HEK293 (cell line): ENCODE data around the gene KIF25.
A peak's percentile ranks its signal among the peaks of the same experiment; 100 is the strongest.

Experiments
- CTCF ChIA-PET: fragments of 350-600 bp; formaldehyde crosslinking; extraction: SDS; loops from one replicate; lab custom pipeline; 2021; ENCODE audit warnings: antibody characterized with exemption; lab: Yijun Ruan, JAX
- POLR2A ChIA-PET: fragments of 300-600 bp; formaldehyde crosslinking; extraction: SDS; loops from one replicate; lab custom pipeline; 2020; ENCODE audit warnings: antibody characterized with exemption, inconsistent platforms; lab: Yijun Ruan, JAX
- H3K27ac ChIP-seq: fragments of 200-500 bp; sonication (Bioruptor generic); 2 replicates; pipeline ENCODE4 v1.5.1; 2014; ENCODE audit warnings: low read depth, low read length, control low read depth, inconsistent platforms; ENCODE audit errors: extremely low read depth
- H3K36me3 ChIP-seq, 2 experiments: fragments of 200-500 bp in 1 of 2; sonication (Bioruptor generic) in 1 of 2; 1 replicate in 1 of 2; 2 replicates in 1 of 2; pipeline ENCODE4 v1.5.1; 2014 to 2017; ENCODE audit warnings: inconsistent platforms in 2 of 2, low read length in 2 of 2; ENCODE audit not compliant: control insufficient read depth in 2 of 2, insufficient read depth in 1 of 2
- H3K4me1 ChIP-seq: fragments of 200-500 bp; sonication (Bioruptor generic); 2 replicates; pipeline ENCODE4 v1.5.1; 2014; ENCODE audit warnings: mild to moderate bottlenecking, low read length, inconsistent platforms; ENCODE audit not compliant: control insufficient read depth, insufficient read depth
- H3K4me3 ChIP-seq: 2 replicates; pipeline ENCODE4 v1.5.1; 2011; ENCODE audit warnings: low read depth, mild to moderate bottlenecking, control low read depth, low read length, moderate library complexity
- H3K9me3 ChIP-seq: fragments of 200-500 bp; sonication (Bioruptor generic); 2 replicates; pipeline ENCODE4 v1.5.1; 2014; ENCODE audit warnings: low read depth, low read length, inconsistent platforms; ENCODE audit not compliant: control insufficient read depth, insufficient read depth
- GLIS1 ChIP-seq: fragments of 450-650 bp; formaldehyde crosslinking; IDR thresholded peaks from 2 replicates; pipeline ENCODE4 v1.5.1; 2016; ENCODE audit warnings: missing biosample characterization, missing genetic modification characterization
- GLIS2 ChIP-seq: fragments of 450-650 bp; formaldehyde crosslinking; IDR thresholded peaks from 2 replicates; pipeline ENCODE4 v1.5.1; 2016; ENCODE audit warnings: missing biosample characterization, missing genetic modification characterization
- KLF1 ChIP-seq: fragments of 450-650 bp; formaldehyde crosslinking; IDR thresholded peaks from 2 replicates; pipeline ENCODE4 v1.5.1; 2016; ENCODE audit warnings: missing biosample characterization, missing genetic modification characterization
- PRDM1 ChIP-seq: fragments of 450-650 bp; formaldehyde crosslinking; IDR thresholded peaks from 2 replicates; pipeline ENCODE4; 2016; ENCODE audit warnings: missing biosample characterization, missing genetic modification characterization
- ZNF514 ChIP-seq: fragments of 450-650 bp; formaldehyde crosslinking; IDR thresholded peaks from 2 replicates; pipeline ENCODE4 v1.5.1; 2016; ENCODE audit warnings: missing biosample characterization, missing genetic modification characterization
- ZNF561 ChIP-seq: fragments of 450-650 bp; IDR thresholded peaks from 2 replicates; pipeline ENCODE4 v1.5.1; 2018; ENCODE audit warnings: missing biosample characterization, missing genetic modification characterization, borderline replicate concordance
- ZNF658 ChIP-seq: fragments of 450-650 bp; formaldehyde crosslinking; IDR thresholded peaks from 2 replicates; pipeline ENCODE4; 2016; ENCODE audit warnings: missing biosample characterization, missing genetic modification characterization
- ZNF843 ChIP-seq: fragments of 450-650 bp; formaldehyde crosslinking; IDR thresholded peaks from 2 replicates; pipeline ENCODE4 v1.5.1; 2016; ENCODE audit warnings: missing biosample characterization, missing genetic modification characterization
- TF ChIP-seq, protein P1 (sequence below): fragments of 450-650 bp; formaldehyde crosslinking; IDR thresholded peaks from 2 replicates; pipeline ENCODE4 v1.5.1; 2017; ENCODE audit warnings: missing biosample characterization, missing genetic modification characterization
- TF ChIP-seq, protein P2 (sequence below): fragments of 450-650 bp; formaldehyde crosslinking; IDR thresholded peaks from 2 replicates; pipeline ENCODE4 v1.5.1; 2016; ENCODE audit warnings: missing biosample characterization, missing genetic modification characterization
- TF ChIP-seq, protein P3 (sequence below): fragments of 450-650 bp; formaldehyde crosslinking; IDR thresholded peaks from 2 replicates; pipeline ENCODE4 v1.5.1; 2016; ENCODE audit warnings: missing biosample characterization, missing genetic modification characterization
- TF ChIP-seq, protein P4 (sequence below): fragments of 450-650 bp; formaldehyde crosslinking; IDR thresholded peaks from 2 replicates; pipeline ENCODE4 v1.5.1; 2016; ENCODE audit warnings: missing biosample characterization, missing genetic modification characterization
- TF ChIP-seq, protein P5 (sequence below): fragments of 450-650 bp; formaldehyde crosslinking; IDR thresholded peaks from 2 replicates; pipeline ENCODE4 v1.5.1; 2016; ENCODE audit warnings: missing biosample characterization, missing genetic modification characterization

KIF25 gene

DNA sequence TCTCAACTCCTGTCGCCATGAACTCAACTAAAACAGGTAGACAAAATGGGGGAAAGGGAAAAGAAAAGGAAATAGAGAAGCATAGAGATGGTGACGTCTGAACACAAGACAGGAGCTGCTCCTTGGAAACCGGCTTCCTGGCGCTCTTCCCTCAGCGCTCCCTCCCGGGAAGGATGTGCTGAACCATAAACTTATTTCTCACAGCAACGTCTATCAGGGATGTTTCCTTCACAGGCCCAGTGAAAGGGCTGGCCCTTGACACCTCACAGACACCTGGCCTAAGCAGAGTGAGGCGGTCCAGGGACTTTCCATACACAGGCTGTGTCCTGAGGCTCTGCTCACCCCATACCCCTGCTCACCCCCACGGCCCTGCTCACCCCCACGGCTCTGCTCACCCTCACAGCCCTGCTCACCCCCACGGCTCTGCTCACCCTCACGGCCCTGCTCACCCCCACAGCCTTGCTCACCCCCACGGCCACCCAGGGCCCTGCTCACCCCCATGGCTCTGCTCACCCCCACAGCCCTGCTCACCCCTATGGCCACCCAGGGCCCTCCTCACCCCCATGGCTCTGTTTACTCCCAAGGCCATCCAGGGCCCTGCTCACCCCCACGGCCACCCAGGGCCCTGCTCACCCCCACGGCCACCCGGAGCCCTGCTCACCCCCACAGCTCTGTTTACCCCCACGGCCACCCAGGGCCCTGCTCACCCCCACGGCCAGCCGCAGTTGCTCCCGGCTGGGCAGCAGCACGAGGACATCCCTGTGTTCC is 80.9 kb downstream of the KIF25 start (continued):
- TF ChIP-seq, protein P1, sequence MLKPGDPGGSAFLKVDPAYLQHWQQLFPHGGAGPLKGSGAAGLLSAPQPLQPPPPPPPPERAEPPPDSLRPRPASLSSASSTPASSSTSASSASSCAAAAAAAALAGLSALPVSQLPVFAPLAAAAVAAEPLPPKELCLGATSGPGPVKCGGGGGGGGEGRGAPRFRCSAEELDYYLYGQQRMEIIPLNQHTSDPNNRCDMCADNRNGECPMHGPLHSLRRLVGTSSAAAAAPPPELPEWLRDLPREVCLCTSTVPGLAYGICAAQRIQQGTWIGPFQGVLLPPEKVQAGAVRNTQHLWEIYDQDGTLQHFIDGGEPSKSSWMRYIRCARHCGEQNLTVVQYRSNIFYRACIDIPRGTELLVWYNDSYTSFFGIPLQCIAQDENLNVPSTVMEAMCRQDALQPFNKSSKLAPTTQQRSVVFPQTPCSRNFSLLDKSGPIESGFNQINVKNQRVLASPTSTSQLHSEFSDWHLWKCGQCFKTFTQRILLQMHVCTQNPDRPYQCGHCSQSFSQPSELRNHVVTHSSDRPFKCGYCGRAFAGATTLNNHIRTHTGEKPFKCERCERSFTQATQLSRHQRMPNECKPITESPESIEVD (tag by site-specific recombination): no peak

DNA sequence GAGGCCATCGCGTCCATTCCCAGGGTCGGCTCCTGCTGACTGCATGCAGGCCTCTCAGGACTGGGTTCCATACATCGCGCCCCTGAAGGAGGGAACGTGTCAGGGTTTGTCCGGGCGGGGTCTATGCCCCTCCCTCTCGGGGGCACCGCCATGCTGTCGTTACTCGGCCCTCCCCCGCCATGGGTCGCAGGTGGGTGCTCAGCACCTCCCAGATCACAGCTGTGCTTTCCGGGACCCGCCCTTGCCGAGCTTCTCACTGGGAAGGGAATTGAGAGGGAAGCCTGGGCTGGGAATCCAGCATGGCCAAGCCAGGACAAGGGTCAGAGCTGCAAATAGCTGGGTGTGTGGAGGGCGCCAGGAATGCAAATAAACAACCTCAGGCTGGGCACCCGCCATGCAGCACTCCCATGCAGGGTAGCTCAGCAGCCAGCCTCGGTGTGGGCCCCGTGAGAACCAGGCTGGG is 81.5 kb downstream of the KIF25 start, which contains the start of gene FRMD1:
FRMD1 (minus strand) TSS at position 270 of the 463 bp plus-strand sequence; CDS start at position 152, 118 bp downstream.
- Histone ChIP-seq H3K4me1 (no peaks in the 10 kb centered on the region), H3K27ac (no peak within 1 kb of the TSS), H3K9me3 (no peaks in the 10 kb centered on the region), H3K36me3 (no peaks in the 10 kb centered on the region), H3K4me3 (no peak within 1 kb of the TSS)
- ChIA-PET POLR2A (no interaction called here), CTCF (no interaction called here)
- TF ChIP-seq, protein P2, sequence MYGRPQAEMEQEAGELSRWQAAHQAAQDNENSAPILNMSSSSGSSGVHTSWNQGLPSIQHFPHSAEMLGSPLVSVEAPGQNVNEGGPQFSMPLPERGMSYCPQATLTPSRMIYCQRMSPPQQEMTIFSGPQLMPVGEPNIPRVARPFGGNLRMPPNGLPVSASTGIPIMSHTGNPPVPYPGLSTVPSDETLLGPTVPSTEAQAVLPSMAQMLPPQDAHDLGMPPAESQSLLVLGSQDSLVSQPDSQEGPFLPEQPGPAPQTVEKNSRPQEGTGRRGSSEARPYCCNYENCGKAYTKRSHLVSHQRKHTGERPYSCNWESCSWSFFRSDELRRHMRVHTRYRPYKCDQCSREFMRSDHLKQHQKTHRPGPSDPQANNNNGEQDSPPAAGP (tag by site-specific recombination): peak; percentile 79
- TF ChIP-seq KLF1 (tag by site-specific recombination) (peak; percentile 79), ZNF514 (tag by site-specific recombination) (no peak), GLIS1 (tag by site-specific recombination) (no peak), ZNF658 (tag by site-specific recombination) (no peak), PRDM1 (no peak), ZNF843 (no peak), ZNF561 (tag by site-specific recombination) (no peak), GLIS2 (tag by site-specific recombination) (no peak)
- TF ChIP-seq, protein P3, sequence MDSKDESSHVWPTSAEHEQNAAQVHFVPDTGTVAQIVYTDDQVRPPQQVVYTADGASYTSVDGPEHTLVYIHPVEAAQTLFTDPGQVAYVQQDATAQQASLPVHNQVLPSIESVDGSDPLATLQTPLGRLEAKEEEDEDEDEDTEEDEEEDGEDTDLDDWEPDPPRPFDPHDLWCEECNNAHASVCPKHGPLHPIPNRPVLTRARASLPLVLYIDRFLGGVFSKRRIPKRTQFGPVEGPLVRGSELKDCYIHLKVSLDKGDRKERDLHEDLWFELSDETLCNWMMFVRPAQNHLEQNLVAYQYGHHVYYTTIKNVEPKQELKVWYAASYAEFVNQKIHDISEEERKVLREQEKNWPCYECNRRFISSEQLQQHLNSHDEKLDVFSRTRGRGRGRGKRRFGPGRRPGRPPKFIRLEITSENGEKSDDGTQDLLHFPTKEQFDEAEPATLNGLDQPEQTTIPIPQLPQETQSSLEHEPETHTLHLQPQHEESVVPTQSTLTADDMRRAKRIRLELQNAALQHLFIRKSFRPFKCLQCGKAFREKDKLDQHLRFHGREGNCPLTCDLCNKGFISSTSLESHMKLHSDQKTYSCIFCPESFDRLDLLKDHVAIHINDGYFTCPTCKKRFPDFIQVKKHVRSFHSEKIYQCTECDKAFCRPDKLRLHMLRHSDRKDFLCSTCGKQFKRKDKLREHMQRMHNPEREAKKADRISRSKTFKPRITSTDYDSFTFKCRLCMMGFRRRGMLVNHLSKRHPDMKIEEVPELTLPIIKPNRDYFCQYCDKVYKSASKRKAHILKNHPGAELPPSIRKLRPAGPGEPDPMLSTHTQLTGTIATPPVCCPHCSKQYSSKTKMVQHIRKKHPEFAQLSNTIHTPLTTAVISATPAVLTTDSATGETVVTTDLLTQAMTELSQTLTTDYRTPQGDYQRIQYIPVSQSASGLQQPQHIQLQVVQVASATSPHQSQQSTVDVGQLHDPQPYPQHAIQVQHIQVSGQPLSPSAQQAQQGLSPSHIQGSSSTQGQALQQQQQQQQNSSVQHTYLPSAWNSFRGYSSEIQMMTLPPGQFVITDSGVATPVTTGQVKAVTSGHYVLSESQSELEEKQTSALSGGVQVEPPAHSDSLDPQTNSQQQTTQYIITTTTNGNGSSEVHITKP: no peak
- TF ChIP-seq, protein P4, sequence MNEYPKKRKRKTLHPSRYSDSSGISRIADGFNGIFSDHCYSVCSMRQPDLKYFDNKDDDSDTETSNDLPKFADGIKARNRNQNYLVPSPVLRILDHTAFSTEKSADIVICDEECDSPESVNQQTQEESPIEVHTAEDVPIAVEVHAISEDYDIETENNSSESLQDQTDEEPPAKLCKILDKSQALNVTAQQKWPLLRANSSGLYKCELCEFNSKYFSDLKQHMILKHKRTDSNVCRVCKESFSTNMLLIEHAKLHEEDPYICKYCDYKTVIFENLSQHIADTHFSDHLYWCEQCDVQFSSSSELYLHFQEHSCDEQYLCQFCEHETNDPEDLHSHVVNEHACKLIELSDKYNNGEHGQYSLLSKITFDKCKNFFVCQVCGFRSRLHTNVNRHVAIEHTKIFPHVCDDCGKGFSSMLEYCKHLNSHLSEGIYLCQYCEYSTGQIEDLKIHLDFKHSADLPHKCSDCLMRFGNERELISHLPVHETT (tag by site-specific recombination): no peak
- TF ChIP-seq, protein P5, sequence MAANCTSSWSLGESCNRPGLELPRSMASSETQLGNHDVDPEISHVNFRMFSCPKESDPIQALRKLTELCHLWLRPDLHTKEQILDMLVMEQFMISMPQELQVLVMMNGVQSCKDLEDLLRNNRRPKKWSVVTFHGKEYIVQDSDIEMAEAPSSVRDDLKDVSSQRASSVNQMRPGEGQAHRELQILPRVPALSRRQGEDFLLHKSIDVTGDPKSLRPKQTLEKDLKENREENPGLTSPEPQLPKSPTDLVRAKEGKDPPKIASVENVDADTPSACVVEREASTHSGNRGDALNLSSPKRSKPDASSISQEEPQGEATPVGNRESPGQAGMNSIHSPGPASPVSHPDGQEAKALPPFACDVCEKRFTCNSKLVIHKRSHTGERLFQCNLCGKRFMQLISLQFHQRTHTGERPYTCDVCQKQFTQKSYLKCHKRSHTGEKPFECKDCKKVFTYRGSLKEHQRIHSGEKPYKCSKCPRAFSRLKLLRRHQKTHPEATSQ (tag by site-specific recombination): no peak
